Heart right ventricle (tissue), 16 donors: ENCODE results near the gene GID8. TPM values are rescaled to one million over a fixed set of nuclear protein-coding genes. Genes with fewer than 3 reads are reported as not detected.

ENCODE experiments used
- ATAC-seq, 8 donors: fragments of 200-7000 bp; cut with Tn5 transposase; one replicate each; pipeline ENCODE4 v1.9.1; 2020; ENCODE audit warnings: mild to moderate bottlenecking in 8 of 8, moderate library complexity in 8 of 8, moderate number of reproducible peaks in 1 of 8
- DNase-seq, 2 donors: peaks; one replicate each; pipeline ENCODE4 v3.0.0-alpha.2; 2020
- H3K27ac ChIP-seq, 10 donors: fragments of 200-600 bp; sonication (generic) in 2 of 10; one replicate each; pipeline versions ENCODE4 v1.5.0 to v1.8.0; 2020 to 2022; ENCODE audit warnings: mild to moderate bottlenecking in 3 of 10
- H3K27me3 ChIP-seq, 7 donors: fragments of 200-600 bp; one replicate each; pipeline ENCODE4 v1.8.0; 2021 to 2022; ENCODE audit warnings: mild to moderate bottlenecking in 2 of 7
- H3K36me3 ChIP-seq, 9 donors: fragments of 200-600 bp; sonication (generic) in 1 of 9; one replicate each; pipeline versions ENCODE4 v1.5.0 to v1.8.0; 2020 to 2022; ENCODE audit warnings: mild to moderate bottlenecking in 2 of 9
- H3K4me1 ChIP-seq, 9 donors: fragments of 200-600 bp; sonication (generic) in 1 of 9; one replicate each; pipeline versions ENCODE4 v1.5.0 to v1.8.0; 2020 to 2022; ENCODE audit warnings: mild to moderate bottlenecking in 4 of 9
- H3K4me3 ChIP-seq, 10 donors: fragments of 200-600 bp; sonication (generic) in 2 of 10; one replicate each; pipeline versions ENCODE4 v1.5.0 to v1.8.0; 2020 to 2022; ENCODE audit warnings: mild to moderate bottlenecking in 7 of 10, moderate library complexity in 2 of 10
- H3K9me3 ChIP-seq, 11 donors: fragments of 200-600 bp in 10 of 11; sonication (generic) in 2 of 11; one replicate each; pipeline versions ENCODE4 v1.5.0 to v1.8.0; 2013 to 2022; ENCODE audit warnings: mild to moderate bottlenecking in 2 of 11, control low read depth in 1 of 11, moderate library complexity in 1 of 11
- CTCF ChIP-seq, 9 donors: fragments of 200-600 bp; sonication (generic) in 2 of 9; IDR thresholded peaks; one replicate each; pipeline versions ENCODE4 v1.5.0 to v1.8.0; 2021 to 2022; ENCODE audit warnings: antibody characterized with exemption in 9 of 9, mild to moderate bottlenecking in 5 of 9, moderate library complexity in 1 of 9
- WGBS, 2 donors: extraction: QIAGEN DNeasy Blood & Tissue Kit; methylation state at CpG; one replicate each; pipeline ENCODE4 v1.1.7; 2013; ENCODE audit warnings: inconsistent platforms in 1 of 2; 5-methylcytosine and 5-hydroxymethylcytosine counted together
- intact Hi-C, 10 donors: fragments of 100-400 bp; cut with DNase I; formaldehyde crosslinking; loops; one replicate each; pipeline versions ENCODE4 v1.11.1 to v1.14.2; 2022
- polyA plus RNA-seq, 2 donors: library from polyadenylated mRNA; stranded (reverse); fragments of 200-250 nt; gene quantifications; one replicate each; pipeline ENCODE4 v1.2.3, GENCODE V29; 2013
- total RNA-seq, 10 donors: library from RNA; stranded (reverse); fragmentation: NEBNext Ultra II Directional in 3 of 10; extraction: Animal tissue kit (Norgen Biotek cat#: 25700) in 3 of 10; gene quantifications; one replicate each; pipeline versions ENCODE4 v1.2.1 to v1.2.4, GENCODE V29; 2021 to 2023
- donor health status: Arrhythmogenic right ventricular cardiomyopathy.
- donor health status: ischemic (EF 13 %, LVEDD 7.1; RV severe dilation, severe dysfunction).
- donor health status: healthy with polysubstance abuse.
- donor health status: DM: no; HTN: yes; CAD: no.
- donor health status: DM: no; HTN: no; CAD: no.
- donor health status: ischemic (EF 25% LVEDD 6.9; RV normal size, moderate dysfunction).
- donor health status: ischemic (EF 25% LVEDD 5.7; RV mildly dilated, moderate dysfunction).
- donor health status: healthy.
- donor health status: DM: yes; HTN: yes; CAD: no.
- donor health status: Ischemic cardiomyopathy.
- donor health status: ischemic (EF 35%, LVEDD 5.7; RV mildly dilated, moderate dysfunction).
- donor health status: nonischemic (EF 11% LVEDD 7.7; RV severe dilation, severe dysfunction).
- donor health status: DM: yes; HTN: yes; CAD: no.
- donor health status: PGD.
- donor health status: ischemic (EF 29% LVEDD 5.4; RV normal size, mild dysfunction).
- donor health status: nonischemic (EF 23%, LVEDD 6.1; RV moderate dilation, normal function).

The GID8 gene
- total and polyA plus RNA-seq, 12 donors = 7.0 to 19.9 (median 16.4) TPM

DNA sequence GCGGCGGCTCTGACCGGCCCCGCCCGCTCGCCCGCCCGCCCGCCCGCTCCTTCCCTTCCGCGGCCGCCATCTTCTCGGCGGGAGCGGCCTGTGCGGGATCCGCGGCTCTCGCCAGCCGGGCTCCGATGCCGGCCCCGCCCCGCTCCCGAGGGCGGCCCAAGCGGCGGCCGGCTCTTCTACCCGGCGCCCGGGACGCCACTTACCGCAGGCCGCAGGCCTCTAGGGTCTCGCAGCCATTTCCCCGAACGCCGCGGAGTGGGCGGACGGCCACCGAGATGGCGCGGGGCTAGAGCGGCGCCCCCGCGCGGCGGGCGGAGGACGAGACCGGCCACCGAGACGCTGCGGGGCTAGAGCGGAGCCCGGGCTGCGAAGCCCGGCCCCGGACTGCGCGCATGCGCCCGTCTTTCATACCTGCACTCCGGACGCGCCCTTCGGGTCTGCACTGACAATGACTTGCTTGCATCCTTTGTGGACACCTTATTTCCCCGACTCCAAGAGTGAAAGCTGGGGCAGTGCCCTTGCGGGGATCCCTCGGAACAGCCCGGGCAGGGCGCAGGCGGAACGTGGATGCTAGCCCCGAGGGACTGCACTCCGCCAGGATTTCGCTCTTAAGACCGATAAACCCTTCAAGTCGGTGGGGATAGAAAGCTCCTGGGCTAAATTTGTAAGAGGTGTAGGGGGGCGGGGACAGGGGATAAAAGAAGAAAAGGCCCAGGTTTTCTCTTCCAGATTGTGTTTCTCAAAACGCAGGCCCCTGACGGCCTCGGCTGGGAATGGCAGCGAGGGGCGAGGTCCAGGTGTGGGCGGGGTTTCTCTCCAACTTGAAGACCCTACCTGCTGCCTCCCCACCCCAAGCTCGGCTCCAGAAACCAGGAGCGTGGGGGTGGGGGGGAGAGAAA is 11.5 kb upstream of the GID8 start, which contains the start of gene DIDO1:
Gene DIDO1, minus strand, starts transcription at position 277 of the 899 bp plus-strand sequence.
- Histone ChIP-seq H3K4me3 (peak within 1 kb of the TSS; percentile 67 to 99 (median 98)), H3K27me3 (no peaks in the 10 kb centered on the region), H3K9me3 (no peaks in the 10 kb centered on the region), H3K27ac (peak within 1 kb of the TSS; percentile 89 to 99 (median 98)), H3K4me1 (peaks cover 24 to 78% (median 69%) of the 10 kb centered on the region in 9 donors), H3K36me3 (no peaks in the 10 kb centered on the region)
- DNase-seq (peak; percentile 84 to 92), ATAC-seq (peak; percentile 86 to 94 (median 91))
- intact Hi-C loops = loop anchor here in 1 of 10 donors (1.0 to 5.0 kb wide), 2 partner anchors 11 to 49 kb away; no protein-coding TSS in a partner anchor
- 1 to 2% methylated on average over 75 to 92 of the region's 92 CpGs for WGBS, 2 donors
- peak; percentile 54 to 94 (median 85) for TF ChIP-seq CTCF (IDR thresholded peaks at IDR 0.05)

DNA sequence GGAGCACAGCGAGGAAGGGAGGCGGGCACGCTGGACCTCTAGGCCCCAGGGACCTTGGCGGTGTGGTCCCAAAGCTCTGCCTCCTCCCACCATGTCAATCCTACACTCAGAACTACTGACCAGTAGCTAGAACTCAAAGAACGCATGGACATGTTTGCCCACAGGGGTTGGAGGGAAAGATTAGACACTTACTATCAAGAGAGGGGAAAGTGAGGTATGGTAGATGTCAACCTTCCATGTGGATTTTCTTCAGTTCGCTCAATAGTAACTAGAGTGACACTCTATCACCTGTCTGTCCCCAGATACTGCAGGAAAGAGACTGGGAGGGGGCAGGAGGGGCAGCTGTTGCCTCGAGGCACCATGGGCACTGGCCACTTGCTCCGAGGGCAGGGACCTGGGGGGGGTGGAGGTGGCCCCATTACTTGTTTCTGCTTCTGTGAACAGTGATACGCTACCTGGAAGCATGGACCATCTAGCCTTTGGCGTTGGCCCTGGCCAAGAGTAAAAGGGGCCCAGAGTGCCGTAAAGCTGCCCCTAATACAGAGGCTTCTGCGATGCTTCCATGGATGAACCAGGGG is 10.7 kb upstream of the GID8 start:
- no peak for ATAC-seq
- H3K4me3 ChIP-seq = peak overlapping the region; percentile 67 to 99 (median 98)
- no peaks in the 10 kb centered on the region for H3K9me3 ChIP-seq
- H3K27ac ChIP-seq = peak overlapping the region in 9 of 10 donors; percentile 89 to 99 (median 98)
- DNase-seq = no peak
- peaks cover 23 to 71% (median 64%) of the 10 kb centered on the region in 9 donors for H3K4me1 ChIP-seq
- H3K27me3 ChIP-seq = no peaks in the 10 kb centered on the region
- intact Hi-C loops = loop anchor here in 1 of 10 donors (5.0 kb wide), 1 partner anchor 50 kb away; no protein-coding TSS in a partner anchor
- 69 to 71% methylated on average over 12 of the region's 12 CpGs for WGBS, 2 donors
- no peak for TF ChIP-seq CTCF (IDR thresholded peaks at IDR 0.05)
- peaks cover 0 to under 1% (median 0%) of the 10 kb centered on the region in 9 donors for H3K36me3 ChIP-seq

DNA sequence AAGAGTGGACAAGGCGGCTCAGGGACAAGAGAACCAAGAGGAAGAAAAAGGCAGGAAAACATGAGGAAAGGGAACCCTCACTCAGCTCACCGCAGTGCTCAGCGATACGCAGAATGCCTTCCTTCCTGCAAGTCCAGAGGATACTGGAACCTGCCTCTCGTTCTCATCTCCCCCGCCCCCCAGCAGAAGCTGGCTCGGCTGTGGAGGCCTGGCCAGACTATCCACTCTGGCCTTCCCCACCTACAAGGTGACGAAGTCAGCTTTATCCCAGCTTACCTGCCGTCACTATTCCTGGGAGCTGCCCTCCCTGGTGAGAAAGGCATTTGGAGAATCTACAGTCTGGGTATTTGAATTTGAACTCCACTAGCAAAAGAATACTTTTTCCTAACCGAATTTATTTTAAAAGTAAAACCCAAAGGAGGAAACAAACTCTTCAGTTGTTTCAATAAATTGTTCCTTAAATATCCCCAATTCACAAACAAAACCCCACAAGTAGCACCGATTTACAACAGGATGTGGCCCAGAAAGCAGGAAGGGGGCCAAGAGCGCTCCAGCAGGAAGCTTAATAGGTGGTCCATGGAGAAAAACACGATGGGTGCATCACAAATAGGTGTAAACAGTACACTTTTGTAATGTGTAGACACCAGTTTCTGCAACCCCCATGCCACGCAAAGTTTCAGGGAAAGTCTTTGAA is 9.6 kb upstream of the GID8 start:
- TF ChIP-seq CTCF (IDR thresholded peaks at IDR 0.05) = no peak
- Histone ChIP-seq H3K27me3 (no peaks in the 10 kb centered on the region), H3K9me3 (no peaks in the 10 kb centered on the region), H3K4me1 (peaks cover 14 to 59% (median 52%) of the 10 kb centered on the region in 9 donors), H3K36me3 (peaks cover 0 to 11% (median 0%) of the 10 kb centered on the region in 9 donors), H3K27ac (peak overlapping the region; percentile 40 to 99 (median 80)), H3K4me3 (peak overlapping the region; percentile 11 to 71 (median 58))
- no peak for DNase-seq
- intact Hi-C loops = loop anchor here in 1 of 10 donors (5.0 kb wide), 1 partner anchor 51 kb away; no protein-coding TSS in a partner anchor
- ATAC-seq = peak in 1 of 8 donors; percentile 19
- WGBS, 2 donors = 41 to 56% methylated on average over 14 of the region's 14 CpGs
